HepG2 (cell line): ENCODE results near the gene ALDH3B1. TPM values are rescaled to one million over a fixed set of nuclear protein-coding genes. Genes with fewer than 3 reads are reported as not detected.
A peak's percentile ranks its signal among the peaks of the same experiment; 100 is the strongest.

Experiments
- AGO2 ChIP-seq: fragments of 200-400 bp; formaldehyde crosslinking; optimal IDR thresholded peaks from 2 replicates; pipeline ENCODE3; 2017; ENCODE audit warnings: mild to moderate bottlenecking, low read depth, low read length, moderate library complexity
- HNRNPL ChIP-seq: fragments of 200-400 bp; formaldehyde crosslinking; IDR thresholded peaks from 2 replicates; pipeline ENCODE4 v1.6.1; 2017; ENCODE audit warnings: mild to moderate bottlenecking, low read depth, low read length
- MAZ ChIP-seq, 2 experiments: sonication (generic) in 1 of 2; formaldehyde crosslinking in 1 of 2; IDR thresholded peaks; 2 replicates each; pipeline versions ENCODE4 v1.5.0 to v1.6.1; 2012 to 2020; ENCODE audit warnings: low read depth in 2 of 2, mild to moderate bottlenecking in 2 of 2, borderline replicate concordance in 1 of 2, improper control_type of control experiment in 1 of 2, low read length in 1 of 2, missing genetic modification reagents in 1 of 2, moderate library complexity in 1 of 2
- ZFP36 ChIP-seq: fragments of 150-350 bp; IDR thresholded peaks from 2 replicates; pipeline ENCODE4 v1.6.1; 2018; ENCODE audit warnings: borderline replicate concordance, low read length, low read depth; ENCODE audit not compliant: partially characterized antibody
- ZKSCAN5 ChIP-seq: sonication (generic); formaldehyde crosslinking; IDR thresholded peaks from 2 replicates; pipeline ENCODE4 v1.5.1; 2020; ENCODE audit warnings: mild to moderate bottlenecking, missing genetic modification reagents
- ZNF639 ChIP-seq: conservative IDR thresholded peaks from 2 replicates; pipeline ENCODE4 v1.6.1; 2018; ENCODE audit warnings: missing genetic modification reagents
- ZNF850 ChIP-seq: sonication (generic); formaldehyde crosslinking; conservative IDR thresholded peaks from 2 replicates; pipeline ENCODE4 v1.9.0; 2021; ENCODE audit warnings: mild to moderate bottlenecking, missing genetic modification reagents
- ZSCAN25 ChIP-seq: sonication (generic); formaldehyde crosslinking; IDR thresholded peaks from 2 replicates; pipeline ENCODE4 v1.8.0; 2022; ENCODE audit warnings: mild to moderate bottlenecking, missing genetic modification reagents
- polyA plus RNA-seq, 8 experiments: library from polyadenylated mRNA; depleted of rRNA in 3 of 8; stranded (reverse) in 7 of 8; unstranded in 1 of 8; fragments of >200 nt; fragmentation: Illumina TruSeq in 4 of 8; extraction: Trizol in 4 of 8; gene quantifications; 2 replicates each; pipeline versions ENCODE4 v1.2.1 to v1.2.3, GENCODE V29; 2011 to 2016; ENCODE audit warnings: low read depth in 4 of 8, missing spikeins in 1 of 8, mixed read lengths in 1 of 8; ENCODE audit not compliant: insufficient read depth in 1 of 8
- total RNA-seq, 5 experiments: library from RNA; depleted of rRNA; stranded (reverse); fragments of >200 nt; fragmentation: Illumina TruSeq; extraction: Trizol; gene quantifications; 2 replicates each; pipeline ENCODE4 v1.2.3, GENCODE V29; 2016; ENCODE audit warnings: low read depth in 1 of 5
- TF ChIP-seq, protein P1 (sequence below): sonication (generic); formaldehyde crosslinking; IDR thresholded peaks from 2 replicates; pipeline ENCODE4 v1.5.1; 2020; ENCODE audit warnings: mild to moderate bottlenecking, missing genetic modification reagents, moderate library complexity
- TF ChIP-seq, protein P2 (sequence below): sonication (generic); formaldehyde crosslinking; IDR thresholded peaks from 2 replicates; pipeline ENCODE4 v1.9.0; 2022; ENCODE audit warnings: low read depth, missing genetic modification reagents
- TF ChIP-seq, protein P3 (sequence below): sonication (generic); formaldehyde crosslinking; IDR thresholded peaks from one replicate; pipeline ENCODE4 v1.5.1; 2020; ENCODE audit warnings: mild to moderate bottlenecking, missing genetic modification reagents; ENCODE audit errors: not compliant biosample characterization

Gene ALDH3B1
- total and polyA plus RNA-seq, 2 of the 13 experiments (the other 11 are each of a cell fraction or from before 2014, with no cell fraction given) = 4.0 to 6.7 TPM

GRCh38 chr11:68014157-68014946, 4.2 kb downstream of the ALDH3B1 start (continued):
- TF ChIP-seq ZNF639 (CRISPR knock-in tag) (no peak), ZKSCAN5 (CRISPR knock-in tag) (no peak), AGO2 (peak; percentile 29), HNRNPL (peak; percentile 96), ZNF850 (CRISPR knock-in tag) (no peak), ZFP36 (peak; percentile 82), MAZ (IDR thresholded peaks at IDR 0.05; ENCODE audit: borderline replicate concordance, low read depth, low read length) (no peak), MAZ (CRISPR knock-in tag; IDR thresholded peaks at IDR 0.05; ENCODE audit: low read depth) (no peak), ZSCAN25 (peak; percentile 95)
- TF ChIP-seq, protein P1, sequence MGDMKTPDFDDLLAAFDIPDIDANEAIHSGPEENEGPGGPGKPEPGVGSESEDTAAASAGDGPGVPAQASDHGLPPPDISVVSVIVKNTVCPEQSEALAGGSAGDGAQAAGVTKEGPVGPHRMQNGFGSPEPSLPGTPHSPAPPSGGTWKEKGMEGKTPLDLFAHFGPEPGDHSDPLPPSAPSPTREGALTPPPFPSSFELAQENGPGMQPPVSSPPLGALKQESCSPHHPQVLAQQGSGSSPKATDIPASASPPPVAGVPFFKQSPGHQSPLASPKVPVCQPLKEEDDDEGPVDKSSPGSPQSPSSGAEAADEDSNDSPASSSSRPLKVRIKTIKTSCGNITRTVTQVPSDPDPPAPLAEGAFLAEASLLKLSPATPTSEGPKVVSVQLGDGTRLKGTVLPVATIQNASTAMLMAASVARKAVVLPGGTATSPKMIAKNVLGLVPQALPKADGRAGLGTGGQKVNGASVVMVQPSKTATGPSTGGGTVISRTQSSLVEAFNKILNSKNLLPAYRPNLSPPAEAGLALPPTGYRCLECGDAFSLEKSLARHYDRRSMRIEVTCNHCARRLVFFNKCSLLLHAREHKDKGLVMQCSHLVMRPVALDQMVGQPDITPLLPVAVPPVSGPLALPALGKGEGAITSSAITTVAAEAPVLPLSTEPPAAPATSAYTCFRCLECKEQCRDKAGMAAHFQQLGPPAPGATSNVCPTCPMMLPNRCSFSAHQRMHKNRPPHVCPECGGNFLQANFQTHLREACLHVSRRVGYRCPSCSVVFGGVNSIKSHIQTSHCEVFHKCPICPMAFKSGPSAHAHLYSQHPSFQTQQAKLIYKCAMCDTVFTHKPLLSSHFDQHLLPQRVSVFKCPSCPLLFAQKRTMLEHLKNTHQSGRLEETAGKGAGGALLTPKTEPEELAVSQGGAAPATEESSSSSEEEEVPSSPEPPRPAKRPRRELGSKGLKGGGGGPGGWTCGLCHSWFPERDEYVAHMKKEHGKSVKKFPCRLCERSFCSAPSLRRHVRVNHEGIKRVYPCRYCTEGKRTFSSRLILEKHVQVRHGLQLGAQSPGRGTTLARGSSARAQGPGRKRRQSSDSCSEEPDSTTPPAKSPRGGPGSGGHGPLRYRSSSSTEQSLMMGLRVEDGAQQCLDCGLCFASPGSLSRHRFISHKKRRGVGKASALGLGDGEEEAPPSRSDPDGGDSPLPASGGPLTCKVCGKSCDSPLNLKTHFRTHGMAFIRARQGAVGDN = 0 out of 2 replicates have a peak, but pooled peaks have one; percentile 18
- TF ChIP-seq, protein P2, sequence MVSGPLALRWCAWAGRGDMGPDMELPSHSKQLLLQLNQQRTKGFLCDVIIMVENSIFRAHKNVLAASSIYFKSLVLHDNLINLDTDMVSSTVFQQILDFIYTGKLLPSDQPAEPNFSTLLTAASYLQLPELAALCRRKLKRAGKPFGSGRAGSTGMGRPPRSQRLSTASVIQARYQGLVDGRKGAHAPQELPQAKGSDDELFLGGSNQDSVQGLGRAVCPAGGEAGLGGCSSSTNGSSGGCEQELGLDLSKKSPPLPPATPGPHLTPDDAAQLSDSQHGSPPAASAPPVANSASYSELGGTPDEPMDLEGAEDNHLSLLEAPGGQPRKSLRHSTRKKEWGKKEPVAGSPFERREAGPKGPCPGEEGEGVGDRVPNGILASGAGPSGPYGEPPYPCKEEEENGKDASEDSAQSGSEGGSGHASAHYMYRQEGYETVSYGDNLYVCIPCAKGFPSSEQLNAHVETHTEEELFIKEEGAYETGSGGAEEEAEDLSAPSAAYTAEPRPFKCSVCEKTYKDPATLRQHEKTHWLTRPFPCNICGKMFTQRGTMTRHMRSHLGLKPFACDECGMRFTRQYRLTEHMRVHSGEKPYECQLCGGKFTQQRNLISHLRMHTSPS (CRISPR knock-in tag) = peak; percentile 76
- TF ChIP-seq, protein P3, sequence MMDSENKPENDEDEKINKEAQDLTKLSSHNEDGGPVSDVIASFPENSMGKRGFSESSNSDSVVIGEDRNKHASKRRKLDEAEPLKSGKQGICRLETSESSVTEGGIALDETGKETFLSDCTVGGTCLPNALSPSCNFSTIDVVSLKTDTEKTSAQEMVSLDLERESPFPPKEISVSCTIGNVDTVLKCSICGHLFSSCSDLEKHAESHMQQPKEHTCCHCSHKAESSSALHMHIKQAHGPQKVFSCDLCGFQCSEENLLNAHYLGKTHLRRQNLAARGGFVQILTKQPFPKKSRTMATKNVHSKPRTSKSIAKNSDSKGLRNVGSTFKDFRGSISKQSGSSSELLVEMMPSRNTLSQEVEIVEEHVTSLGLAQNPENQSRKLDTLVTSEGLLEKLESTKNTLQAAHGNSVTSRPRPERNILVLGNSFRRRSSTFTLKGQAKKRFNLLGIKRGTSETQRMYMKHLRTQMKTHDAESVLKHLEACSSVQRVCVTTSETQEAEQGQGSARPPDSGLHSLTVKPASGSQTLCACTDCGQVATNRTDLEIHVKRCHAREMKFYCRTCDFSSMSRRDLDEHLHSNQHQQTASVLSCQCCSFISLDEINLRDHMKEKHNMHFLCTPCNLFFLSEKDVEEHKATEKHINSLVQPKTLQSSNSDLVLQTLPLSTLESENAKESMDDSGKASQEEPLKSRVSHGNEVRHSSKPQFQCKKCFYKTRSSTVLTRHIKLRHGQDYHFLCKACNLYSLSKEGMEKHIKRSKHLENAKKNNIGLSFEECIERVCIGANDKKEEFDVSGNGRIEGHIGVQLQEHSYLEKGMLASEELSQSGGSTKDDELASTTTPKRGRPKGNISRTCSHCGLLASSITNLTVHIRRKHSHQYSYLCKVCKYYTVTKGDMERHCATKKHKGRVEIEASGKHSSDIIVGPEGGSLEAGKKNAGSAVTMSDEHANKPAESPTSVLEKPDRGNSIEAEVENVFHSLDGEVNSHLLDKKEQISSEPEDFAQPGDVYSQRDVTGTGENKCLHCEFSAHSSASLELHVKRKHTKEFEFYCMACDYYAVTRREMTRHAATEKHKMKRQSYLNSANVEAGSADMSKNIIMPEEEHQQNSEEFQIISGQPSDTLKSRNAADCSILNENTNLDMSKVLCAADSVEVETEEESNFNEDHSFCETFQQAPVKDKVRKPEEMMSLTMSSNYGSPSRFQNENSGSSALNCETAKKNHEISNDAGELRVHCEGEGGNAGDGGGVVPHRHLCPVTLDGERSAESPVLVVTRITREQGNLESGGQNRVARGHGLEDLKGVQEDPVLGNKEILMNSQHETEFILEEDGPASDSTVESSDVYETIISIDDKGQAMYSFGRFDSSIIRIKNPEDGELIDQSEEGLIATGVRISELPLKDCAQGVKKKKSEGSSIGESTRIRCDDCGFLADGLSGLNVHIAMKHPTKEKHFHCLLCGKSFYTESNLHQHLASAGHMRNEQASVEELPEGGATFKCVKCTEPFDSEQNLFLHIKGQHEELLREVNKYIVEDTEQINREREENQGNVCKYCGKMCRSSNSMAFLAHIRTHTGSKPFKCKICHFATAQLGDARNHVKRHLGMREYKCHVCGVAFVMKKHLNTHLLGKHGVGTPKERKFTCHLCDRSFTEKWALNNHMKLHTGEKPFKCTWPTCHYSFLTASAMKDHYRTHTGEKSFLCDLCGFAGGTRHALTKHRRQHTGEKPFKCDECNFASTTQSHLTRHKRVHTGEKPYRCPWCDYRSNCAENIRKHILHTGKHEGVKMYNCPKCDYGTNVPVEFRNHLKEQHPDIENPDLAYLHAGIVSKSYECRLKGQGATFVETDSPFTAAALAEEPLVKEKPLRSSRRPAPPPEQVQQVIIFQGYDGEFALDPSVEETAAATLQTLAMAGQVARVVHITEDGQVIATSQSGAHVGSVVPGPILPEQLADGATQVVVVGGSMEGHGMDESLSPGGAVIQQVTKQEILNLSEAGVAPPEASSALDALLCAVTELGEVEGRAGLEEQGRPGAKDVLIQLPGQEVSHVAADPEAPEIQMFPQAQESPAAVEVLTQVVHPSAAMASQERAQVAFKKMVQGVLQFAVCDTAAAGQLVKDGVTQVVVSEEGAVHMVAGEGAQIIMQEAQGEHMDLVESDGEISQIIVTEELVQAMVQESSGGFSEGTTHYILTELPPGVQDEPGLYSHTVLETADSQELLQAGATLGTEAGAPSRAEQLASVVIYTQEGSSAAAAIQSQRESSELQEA (CRISPR knock-in tag) = no peak
